SK-N-SH (cell line): Measurements from ENCODE around the gene TMEM129. TPM values are rescaled to one million over a fixed set of nuclear protein-coding genes. Genes with fewer than 3 reads are reported as not detected.
A peak's percentile ranks its signal among the peaks of the same experiment; 100 is the strongest.

ENCODE experiments used
- CTCF ChIA-PET: fragments of 300-600, 350-600 bp; formaldehyde crosslinking; extraction: SDS; loops from one replicate; lab custom pipeline; 2021; lab: Yijun Ruan, JAX
- POLR2A ChIA-PET: fragments of 350-600 bp; sonication (Branson Sonifier 250); formaldehyde crosslinking; extraction: SDS; loops from one replicate; lab custom pipeline; 2020; ENCODE audit warnings: antibody characterized with exemption, inconsistent platforms; lab: Yijun Ruan, JAX
- DNase-seq: peaks from one replicate; pipeline ENCODE4 v3.0.0; 2012
- H2AFZ ChIP-seq: fragments of 200-600 bp; sonication (generic); 2 replicates; pipeline ENCODE4 v1.8.1; 2016; ENCODE audit warnings: antibody characterized with exemption, mild to moderate bottlenecking, low read depth
- H3F3A ChIP-seq: fragments of 200-600 bp; sonication (generic); replicated peaks from 2 replicates; pipeline ENCODE3; 2016; ENCODE audit warnings: antibody characterized with exemption, mild to moderate bottlenecking; ENCODE audit not compliant: insufficient read depth
- H3K27ac ChIP-seq, 2 experiments: fragments of 200-500 bp in 1 of 2; fragments of 200-600 bp in 1 of 2; sonication (Bioruptor generic) in 1 of 2; sonication (generic), shearing (Covaris generic) in 1 of 2; 2 replicates each; pipeline versions ENCODE4 v1.5.1 to v1.6.1; 2014 to 2016; ENCODE audit warnings: low read depth in 2 of 2, inconsistent platforms in 1 of 2, low read length in 1 of 2, mild to moderate bottlenecking in 1 of 2, mixed read lengths in 1 of 2
- H3K27me3 ChIP-seq: fragments of 200-600 bp; sonication (generic), shearing (Covaris generic); 2 replicates; pipeline ENCODE4 v1.6.1; 2016; ENCODE audit warnings: mixed run types; ENCODE audit not compliant: insufficient read depth
- H3K36me3 ChIP-seq, 2 experiments: fragments of 200-500 bp in 1 of 2; fragments of 200-600 bp in 1 of 2; sonication (Bioruptor generic) in 1 of 2; sonication (generic) in 1 of 2; replicated peaks in 1 of 2; 2 replicates each; pipeline versions ENCODE3 to v1.5.1; 2014 to 2016; ENCODE audit warnings: low read length in 1 of 2, mild to moderate bottlenecking in 1 of 2; ENCODE audit not compliant: insufficient read depth in 2 of 2, control insufficient read depth in 1 of 2
- H3K4me1 ChIP-seq, 2 experiments: fragments of 200-500 bp in 1 of 2; fragments of 200-600 bp in 1 of 2; sonication (Bioruptor generic) in 1 of 2; sonication (generic), shearing (Covaris generic) in 1 of 2; 2 replicates each; pipeline versions ENCODE4 v1.5.1 to v1.6.1; 2014 to 2016; ENCODE audit warnings: low read depth in 1 of 2, low read length in 1 of 2, mixed run types in 1 of 2; ENCODE audit not compliant: insufficient read depth in 2 of 2, control insufficient read depth in 1 of 2
- H3K4me2 ChIP-seq: fragments of 200-600 bp; sonication (generic), shearing (Covaris generic); 2 replicates; pipeline ENCODE4 v1.6.1; 2017; ENCODE audit warnings: mixed run types
- H3K4me3 ChIP-seq, 2 experiments: fragments of 200-500 bp in 1 of 2; fragments of 200-600 bp in 1 of 2; sonication (Bioruptor generic) in 1 of 2; sonication (generic), shearing (Covaris generic) in 1 of 2; 2 replicates each; pipeline versions ENCODE4 v1.5.1 to v1.8.1; 2014 to 2016; ENCODE audit warnings: low read depth in 2 of 2, inconsistent platforms in 1 of 2, low read length in 1 of 2, mild to moderate bottlenecking in 1 of 2, mixed read lengths in 1 of 2, moderate library complexity in 1 of 2
- H3K79me2 ChIP-seq: fragments of 200-600 bp; sonication (generic); 2 replicates; pipeline ENCODE4 v1.8.1; 2017; ENCODE audit warnings: mild to moderate bottlenecking; ENCODE audit not compliant: insufficient read depth
- H3K9ac ChIP-seq: fragments of 200-600 bp; sonication (generic); 2 replicates; pipeline ENCODE4 v1.6.1; 2017; ENCODE audit warnings: mixed run types
- H3K9me2 ChIP-seq: fragments of 200-600 bp; sonication (generic); 2 replicates; pipeline ENCODE4 v1.6.1; 2017; ENCODE audit warnings: mixed run types
- H3K9me3 ChIP-seq: fragments of 200-600 bp; sonication (generic); 2 replicates; pipeline ENCODE4 v1.6.1; 2017; ENCODE audit warnings: mixed run types, mild to moderate bottlenecking, moderate library complexity
- H4K20me1 ChIP-seq: fragments of 200-600 bp; sonication (generic); 2 replicates; pipeline ENCODE4 v1.6.1; 2017; ENCODE audit warnings: mild to moderate bottlenecking, mixed run types; ENCODE audit not compliant: insufficient read depth
- CHD2 ChIP-seq: fragments of 150-350 bp; IDR thresholded peaks from 2 replicates; pipeline ENCODE4 v1.6.1; 2018; ENCODE audit warnings: low read length; ENCODE audit not compliant: partially characterized antibody
- CTCF ChIP-seq: fragments of 200-600 bp; sonication (generic); IDR thresholded peaks from 2 replicates; pipeline ENCODE4 v1.6.1; 2017; ENCODE audit warnings: antibody characterized with exemption, mild to moderate bottlenecking, moderate library complexity
- ELF1 ChIP-seq: IDR thresholded peaks from 2 replicates; pipeline ENCODE4 v1.4.0; 2012
- GATA2 ChIP-seq: sonication (generic); formaldehyde crosslinking; IDR thresholded peaks from 2 replicates; pipeline ENCODE4 v1.5.0; 2020; ENCODE audit warnings: mild to moderate bottlenecking, missing genetic modification reagents
- MAX ChIP-seq: IDR thresholded peaks from 2 replicates; pipeline ENCODE4 v1.4.0; 2012; ENCODE audit warnings: low read depth
- MEF2A ChIP-seq: IDR thresholded peaks from 2 replicates; pipeline ENCODE4 v1.4.0; 2012; ENCODE audit warnings: low read depth, borderline replicate concordance
- MXI1 ChIP-seq: IDR thresholded peaks from 2 replicates; pipeline ENCODE4 v1.6.1; 2012; ENCODE audit warnings: mild to moderate bottlenecking, low read depth, low read length, improper control_type of control experiment
- NFIC ChIP-seq: IDR thresholded peaks from 2 replicates; pipeline ENCODE4 v1.4.0; 2012; ENCODE audit warnings: borderline replicate concordance
- PBX3 ChIP-seq: IDR thresholded peaks from 2 replicates; pipeline ENCODE4; 2012
- RFX5 ChIP-seq: IDR thresholded peaks from 2 replicates; pipeline ENCODE4 v1.6.1; 2012; ENCODE audit warnings: mild to moderate bottlenecking, improper control_type of control experiment, low read length
- USF1 ChIP-seq: IDR thresholded peaks from 2 replicates; pipeline ENCODE4 v1.4.0; 2012; ENCODE audit warnings: low read depth, borderline replicate concordance
- YY1 ChIP-seq: IDR thresholded peaks from 2 replicates; pipeline ENCODE4 v1.4.0; 2012; ENCODE audit warnings: low read depth, mild to moderate bottlenecking
- WGBS: methylation state at CpG from one replicate; pipeline ENCODE4 v1.1.6; 2017; ENCODE audit warnings: low lambda C conversion rate; 5-methylcytosine and 5-hydroxymethylcytosine counted together
- polyA plus RNA-seq, 3 experiments: library from polyadenylated mRNA; depleted of rRNA; stranded (reverse); fragments of >200 nt; gene quantifications; 2 replicates each; pipeline ENCODE4 v1.2.3, GENCODE V29; 2012

Gene TMEM129
- polyA plus RNA-seq, 1 of the 3 experiments (the other 2 are of a cell fraction) = 36.5 TPM

GRCh38 chr4:1722551-1723118 is 1.5 kb upstream of the TMEM129 start:
- H4K20me1 ChIP-seq = peaks cover under 1% of the 10 kb centered on the region; the same call in 1 of the 2 replicates
- peaks cover 22 to 44% of the 10 kb centered on the region in 2 experiments for H3K4me1 ChIP-seq
- H3K9me2 ChIP-seq = no peaks in the 10 kb centered on the region
- H3K36me3 ChIP-seq = peaks cover 7 to 15% of the 10 kb centered on the region in 2 experiments
- peaks cover 9% of the 10 kb centered on the region for H3F3A ChIP-seq
- TF ChIP-seq USF1 (no peak), YY1 (no peak), MAX (no peak), CTCF (no peak), ELF1 (no peak), RFX5 (no peak), CHD2 (no peak), GATA2 (no peak), PBX3 (no peak), MEF2A (no peak), MXI1 (no peak), NFIC (no peak)
- H3K4me3 ChIP-seq = peak overlapping the region; percentile 64 to 69
- H3K27me3 ChIP-seq = no peaks in the 10 kb centered on the region
- peak overlapping the region; percentile 74; the same call in 1 of the 2 replicates for H3K9ac ChIP-seq
- POLR2A ChIA-PET = no interaction called here
- H3K79me2 ChIP-seq = peaks cover 90% of the 10 kb centered on the region
- peak overlapping the region in 1 of 2 experiments; percentile 21; a peak in 1 of 4 replicates for H3K27ac ChIP-seq
- no peaks in the 10 kb centered on the region for H3K9me3 ChIP-seq
- peak; percentile 36 for DNase-seq
- peak overlapping the region; percentile 84 for H3K4me2 ChIP-seq
- H2AFZ ChIP-seq = peak overlapping the region; percentile 25; the same call in 1 of the 2 replicates
- 41% methylated on average over 17 of the region's 18 CpGs for WGBS
- CTCF ChIA-PET = interaction anchor here (1.6 to 15.1 kb wide), 3 partner anchors 31 to 165 kb away, joined by 3 to 232 read pairs (median 3); no protein-coding TSS in a partner anchor
